NCI-H345 treated with DMSO at 0.1 percent for 48 hours (cell line): ENCODE data around the gene OR2AJ1.
"Not testable (repeated sequence)": the region's sequence is repeated elsewhere in the genome, so short reads cannot be mapped to it uniquely, and the experiment has no call there.

Experiments
- DNase-seq: peaks from one replicate; lab custom pipeline; 2025; ENCODE audit not compliant: unreplicated experiment; lab: John Stamatoyannopoulos, UW

Gene OR2AJ1

GRCh38 chr1:247924868-247925267 is at the start of gene OR2AJ1:
Gene OR2AJ1, plus strand, starts transcription at chr1:247924889. Its CDS starts 8,880 bp downstream, at chr1:247933769.
- no peak for DNase-seq

- DNase-seq, result no peak
These were observed 41.3 kb upstream of the OR2AJ1 start for GRCh38 chr1:247883346-247883745.

GRCh38 chr1:247884797-247885413 is 39.8 kb upstream of the OR2AJ1 start:
- no peak for DNase-seq

GRCh38 chr1:247895163-247895637 is 29.5 kb upstream of the OR2AJ1 start, which contains the start of gene OR2W3:
Gene OR2W3, plus strand, starts transcription at chr1:247895587. Its CDS starts 0 bp downstream, at chr1:247895587.
- no peak for DNase-seq

- DNase-seq, result no peak
These were observed 28.7 kb upstream of the OR2AJ1 start for GRCh38 chr1:247895976-247896375.

GRCh38 chr1:247904122-247904521 is 20.6 kb upstream of the OR2AJ1 start:
- DNase-seq, result no peak

- no peak for DNase-seq
These were observed 19.5 kb upstream of the OR2AJ1 start for GRCh38 chr1:247905181-247905580.

GRCh38 chr1:247905910-247906503 is 18.7 kb upstream of the OR2AJ1 start:
- no peak for DNase-seq

GRCh38 chr1:247906504-247907047 is 18.1 kb upstream of the OR2AJ1 start:
- no peak for DNase-seq

- no peak for DNase-seq
These were observed 15.9 kb upstream of the OR2AJ1 start for GRCh38 chr1:247908766-247909165.

GRCh38 chr1:247913786-247914185 is 10.9 kb upstream of the OR2AJ1 start:
- DNase-seq, result no peak

- no peak for DNase-seq
These were observed 9.6 kb upstream of the OR2AJ1 start for GRCh38 chr1:247914941-247915662.

GRCh38 chr1:247919952-247920351 is 4.7 kb upstream of the OR2AJ1 start, which contains the start of gene OR2T8:
Gene OR2T8, plus strand, starts transcription at chr1:247920252. Its CDS starts 766 bp downstream, at chr1:247921018.
- no peak for DNase-seq

- DNase-seq, result no peak
These were observed 748 bp upstream of the OR2AJ1 start for GRCh38 chr1:247923941-247924340.

- DNase-seq, result no peak
These were observed 9.3 kb downstream of the OR2AJ1 start for GRCh38 chr1:247933989-247934388.

- DNase-seq, result no peak
These were observed 11.1 kb downstream of the OR2AJ1 start for GRCh38 chr1:247935781-247936180.

GRCh38 chr1:247936415-247936814 is 11.7 kb downstream of the OR2AJ1 start:
- DNase-seq, result no peak

GRCh38 chr1:247936965-247937734 is 12.5 kb downstream of the OR2AJ1 start:
- DNase-seq, result not testable (repeated sequence)

GRCh38 chr1:247942624-247943023 is 17.9 kb downstream of the OR2AJ1 start:
- DNase-seq, result no peak

- DNase-seq, result no peak
These were observed 23.9 kb downstream of the OR2AJ1 start, which contains the start of gene OR2L8 for GRCh38 chr1:247948558-247948957. Gene OR2L8, plus strand, starts transcription at chr1:247948858. Its CDS starts 0 bp downstream, at chr1:247948858.

GRCh38 chr1:247953408-247953807 is 28.7 kb downstream of the OR2AJ1 start:
- no peak for DNase-seq
